ENCODE data around the gene WASF1. TPM values are rescaled to one million over a fixed set of nuclear protein-coding genes. Genes with fewer than 3 reads are reported as not detected.
"Not testable (repeated sequence)": the region's sequence is repeated elsewhere in the genome, so short reads cannot be mapped to it uniquely, and the experiment has no call there.

The WASF1 gene
- total RNA-seq, 1 donor from 2014 or later: 0.34 TPM

DNA sequence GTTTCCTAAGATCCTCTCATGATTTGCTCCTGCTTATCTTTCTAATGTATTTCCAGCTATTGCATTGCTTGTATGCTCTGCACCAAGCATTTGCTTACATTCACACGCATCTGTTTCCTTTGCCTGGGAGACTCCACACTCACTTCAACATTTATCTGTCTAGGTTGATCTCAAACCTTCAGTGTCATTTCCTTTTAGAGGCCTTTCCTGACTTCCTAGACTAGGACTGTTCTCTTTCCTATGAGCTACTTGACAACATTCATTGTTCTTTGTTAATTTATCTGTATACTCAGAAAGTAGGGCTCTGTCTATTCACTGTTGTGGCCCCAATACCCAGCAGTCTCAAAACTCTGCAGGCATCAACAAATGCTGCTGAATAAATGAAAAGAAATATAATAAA, 84.4 kb downstream of the WASF1 start:
- intact Hi-C loops (cut with micrococcal nuclease): no loop called here

DNA sequence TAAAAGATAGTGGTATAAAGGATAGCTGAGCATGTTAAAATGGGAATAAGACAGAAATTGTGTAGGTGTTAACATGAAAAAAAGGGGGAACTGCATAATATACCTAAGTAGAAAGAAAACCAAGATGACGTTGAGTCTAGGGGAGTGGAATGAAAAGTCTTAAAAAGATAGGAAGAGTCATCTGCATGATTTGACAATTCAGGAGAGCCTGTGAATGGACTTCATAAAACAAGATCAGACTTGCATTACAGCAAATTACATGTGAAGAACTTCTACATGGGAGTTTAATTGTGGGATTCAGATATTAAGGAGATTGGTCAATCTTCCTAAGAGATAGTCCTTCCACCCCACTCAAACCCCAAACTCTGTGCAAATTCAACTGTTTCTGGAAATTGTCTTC, 85.5 kb downstream of the WASF1 start:
- intact Hi-C loops (cut with micrococcal nuclease): no loop called here

DNA sequence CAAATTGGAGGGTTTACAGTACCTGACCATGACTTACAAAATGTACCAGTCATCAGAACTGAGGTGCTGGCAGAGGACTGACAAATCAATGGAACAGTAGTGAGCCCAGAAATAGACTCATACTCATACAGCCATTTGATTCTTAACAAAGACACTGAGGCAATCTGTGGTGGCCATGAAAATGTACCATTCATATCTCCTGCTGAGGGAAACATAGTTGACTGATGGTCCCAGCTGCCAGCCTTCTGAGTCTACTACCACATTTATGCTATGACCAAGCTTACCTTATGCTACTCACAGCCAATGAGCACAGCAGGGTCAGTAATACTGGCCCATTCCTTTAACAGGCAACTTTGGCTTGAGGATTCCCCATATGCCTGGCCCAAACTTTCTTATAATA, 88.6 kb downstream of the WASF1 start:
- intact Hi-C loops (cut with micrococcal nuclease): no loop called here

DNA sequence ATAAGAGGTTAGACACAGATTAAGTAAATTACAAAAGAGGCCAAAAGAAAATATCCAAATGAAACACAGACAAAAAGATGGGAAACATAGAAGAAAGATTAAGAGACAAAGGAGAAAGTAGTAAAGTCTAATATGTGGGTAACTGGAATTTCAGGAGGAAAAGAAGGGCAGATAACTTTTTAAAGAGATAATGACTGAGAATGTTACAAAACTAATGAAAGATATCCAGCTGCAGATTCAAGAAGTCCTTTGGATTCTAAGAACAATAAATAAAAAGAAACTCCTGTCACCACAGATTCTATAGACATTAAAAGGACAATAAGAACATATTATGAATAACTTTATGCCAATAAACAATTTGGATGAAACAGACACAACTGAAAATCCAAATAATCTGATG, 90.1 kb downstream of the WASF1 start:
- intact Hi-C loops (cut with micrococcal nuclease): no loop called here

DNA sequence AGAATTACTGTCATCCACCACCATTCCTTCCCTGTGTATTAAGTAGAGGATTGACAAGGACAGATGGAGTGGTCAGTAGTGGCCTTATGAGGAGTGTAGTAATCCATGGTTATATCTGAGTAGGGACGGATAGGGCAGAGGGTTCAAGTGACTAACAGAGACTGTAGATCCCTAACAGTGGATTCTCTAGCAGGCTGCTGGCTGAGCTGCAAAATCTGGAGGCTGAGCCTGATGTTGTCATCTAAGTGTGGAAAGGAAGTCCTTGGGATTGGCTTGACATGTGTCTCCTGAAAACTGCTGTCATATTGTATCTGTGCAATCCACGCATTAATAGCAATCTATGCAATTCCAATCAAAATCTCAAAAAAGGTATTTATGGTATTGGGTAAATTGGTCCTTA, 94.2 kb downstream of the WASF1 start:
- intact Hi-C loops (cut with micrococcal nuclease): no loop called here

DNA sequence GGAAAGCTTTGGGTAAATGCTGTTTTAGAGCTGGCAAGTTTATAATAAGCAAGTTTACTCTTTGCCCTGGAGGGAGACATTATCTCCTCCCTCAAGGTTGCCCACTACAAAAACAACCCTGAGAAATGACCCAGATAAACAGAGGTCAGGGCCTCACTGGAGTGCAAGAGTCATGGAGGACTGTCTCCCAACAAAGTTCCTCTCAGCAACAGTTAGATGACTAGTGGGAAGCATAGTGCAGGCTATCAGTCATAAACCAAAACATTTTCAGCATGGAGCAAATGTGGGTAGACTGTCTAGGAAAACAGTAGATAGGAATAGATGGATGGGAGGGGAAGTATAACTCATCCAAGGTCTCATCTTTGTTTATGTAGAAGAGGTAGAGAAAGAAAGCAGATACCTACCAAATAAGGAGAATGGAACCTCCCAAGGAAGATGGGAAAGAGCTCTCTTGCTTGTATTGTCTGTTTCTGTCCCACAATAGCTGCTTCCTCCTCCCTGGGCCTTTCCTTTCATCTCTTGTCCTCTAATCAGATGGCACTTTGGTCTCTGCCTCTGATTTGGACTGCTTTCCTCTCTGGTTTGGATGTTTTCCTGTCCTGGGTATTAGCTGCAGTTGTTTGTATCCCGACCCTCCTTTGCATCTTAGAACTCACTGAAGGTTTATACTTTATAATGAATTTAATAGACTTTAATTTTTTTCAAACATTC, 95.4 kb downstream of the WASF1 start:
- intact Hi-C loops (cut with micrococcal nuclease): no loop called here

DNA sequence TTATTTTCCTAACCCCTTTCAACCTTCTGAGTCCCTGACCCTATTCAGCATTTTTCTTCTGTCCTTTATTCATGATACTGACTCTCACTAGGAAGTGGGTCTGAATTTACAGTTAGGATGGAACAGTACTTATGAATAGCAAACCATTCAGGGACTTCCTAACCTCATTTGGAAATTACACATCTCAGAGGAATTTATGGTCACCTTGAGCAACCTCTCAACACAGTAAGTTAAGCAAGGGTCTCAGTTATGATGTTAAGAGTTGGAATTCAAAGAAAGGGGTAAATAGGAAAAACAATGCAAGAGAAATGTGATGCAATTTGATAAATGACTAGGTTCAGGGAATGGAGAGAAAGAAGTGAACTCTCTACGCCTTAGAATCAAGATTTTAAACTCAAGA, 104.1 kb downstream of the WASF1 start:
- intact Hi-C loops (cut with micrococcal nuclease): no loop called here

DNA sequence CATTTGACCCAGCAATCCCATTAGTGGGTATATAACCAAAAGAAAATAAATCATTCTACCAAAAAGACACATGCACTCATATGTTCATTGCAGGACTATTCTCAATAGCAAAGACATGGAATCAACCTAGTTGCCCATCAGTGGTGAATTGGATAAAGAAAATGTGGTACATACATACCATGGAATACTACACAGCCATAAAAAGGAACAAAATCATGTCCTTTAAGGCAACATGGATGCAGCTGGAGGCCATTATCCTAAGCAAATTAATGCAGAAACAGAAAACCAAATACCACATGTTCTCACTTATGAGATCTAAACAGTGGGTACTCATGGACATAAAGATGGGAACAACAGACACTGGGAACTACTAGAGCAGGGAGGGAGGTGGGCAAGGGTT, 106.0 kb downstream of the WASF1 start:
- intact Hi-C loops (cut with micrococcal nuclease): not testable (repeated sequence)

DNA sequence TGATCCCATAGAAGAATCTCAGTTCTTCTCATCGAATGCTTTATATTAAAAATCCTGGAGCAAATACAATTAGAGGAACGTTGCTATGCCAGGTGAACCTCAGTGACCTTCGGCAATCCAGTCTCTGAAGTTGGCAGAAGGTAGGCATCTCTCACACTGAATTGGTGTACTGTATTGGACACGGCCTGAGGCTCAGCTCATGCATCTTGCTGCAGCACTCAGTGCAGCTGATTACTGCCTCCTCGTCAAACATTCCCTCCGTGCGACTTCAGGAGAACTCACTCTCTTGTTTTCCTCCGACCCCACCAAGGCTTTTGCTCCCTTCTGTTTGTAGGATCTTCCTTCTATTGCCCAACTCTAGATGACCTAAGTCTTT, 110.9 kb downstream of the WASF1 start:
- intact Hi-C loops (cut with micrococcal nuclease): no loop called here

DNA sequence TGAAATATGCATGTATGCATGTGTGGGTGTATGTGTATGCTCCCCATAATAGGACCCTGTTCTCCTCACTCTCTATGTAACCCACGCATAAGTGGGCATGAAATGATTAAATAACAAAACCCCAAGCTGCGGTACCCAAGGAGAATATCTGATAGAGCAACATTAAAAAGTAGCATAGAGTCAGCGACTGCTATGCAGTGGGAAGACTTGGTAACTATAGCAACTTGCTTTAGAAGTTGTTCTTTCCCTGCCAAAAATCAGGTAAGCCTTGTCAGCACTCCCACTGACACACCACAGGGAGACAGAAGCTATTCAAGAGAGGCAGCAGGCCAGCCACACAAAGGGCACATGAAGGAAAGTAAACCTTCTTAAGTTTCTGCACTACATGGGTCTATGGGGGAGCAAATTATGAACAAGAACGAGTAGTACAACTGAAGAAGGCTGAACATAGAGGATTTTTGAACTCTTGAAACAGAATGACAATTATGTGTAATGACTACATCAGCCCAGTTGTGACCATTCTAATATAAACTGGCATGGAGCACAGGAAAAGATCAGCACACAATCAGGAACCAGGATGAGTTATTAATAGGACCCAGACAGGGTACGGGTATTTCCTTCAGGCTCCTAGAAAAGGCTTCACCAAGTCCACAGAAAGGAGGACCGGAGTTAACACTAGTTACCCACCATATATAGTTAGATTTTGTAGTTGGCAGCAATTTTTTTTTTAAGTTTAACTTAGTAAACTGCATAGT, 111.5 kb downstream of the WASF1 start:
- intact Hi-C loops (cut with micrococcal nuclease): no loop called here

DNA sequence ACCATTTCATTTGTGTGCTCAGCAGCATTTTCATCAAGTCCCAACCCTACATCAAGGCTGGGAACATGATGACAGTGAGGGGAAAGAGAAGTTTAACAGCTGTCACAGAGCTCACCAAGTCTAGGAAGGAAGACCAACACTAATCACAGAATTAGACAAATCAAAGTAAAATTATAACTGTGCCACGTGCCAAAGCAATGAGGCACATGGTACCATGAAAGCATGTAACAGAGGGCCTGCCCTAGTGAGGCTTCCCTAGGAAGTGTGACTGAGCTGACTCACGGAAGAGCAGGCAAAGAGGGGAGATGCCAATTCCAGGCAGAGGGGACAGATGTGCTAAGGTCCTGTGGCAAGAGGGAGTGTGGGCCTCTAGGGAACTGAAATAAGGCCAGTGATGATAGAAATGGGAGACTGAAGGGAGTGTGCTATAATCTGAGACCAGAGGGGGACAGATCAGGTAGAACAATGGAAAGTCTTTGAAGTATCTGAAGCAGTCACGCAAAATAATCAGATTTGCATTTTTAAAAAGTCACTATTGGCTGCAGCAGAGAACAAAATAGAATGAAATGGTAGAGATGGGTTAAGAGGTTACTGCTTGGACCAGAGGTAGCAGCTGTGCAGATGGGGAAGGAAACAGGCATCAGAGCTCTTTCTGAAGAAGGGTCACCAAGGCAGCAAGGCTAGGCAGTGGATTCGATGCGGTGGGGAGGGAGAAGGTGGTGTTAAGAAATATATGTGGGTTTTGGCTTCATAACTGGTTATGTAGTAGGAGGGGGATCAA, 114.5 kb downstream of the WASF1 start:
- intact Hi-C loops (cut with micrococcal nuclease): no loop called here

DNA sequence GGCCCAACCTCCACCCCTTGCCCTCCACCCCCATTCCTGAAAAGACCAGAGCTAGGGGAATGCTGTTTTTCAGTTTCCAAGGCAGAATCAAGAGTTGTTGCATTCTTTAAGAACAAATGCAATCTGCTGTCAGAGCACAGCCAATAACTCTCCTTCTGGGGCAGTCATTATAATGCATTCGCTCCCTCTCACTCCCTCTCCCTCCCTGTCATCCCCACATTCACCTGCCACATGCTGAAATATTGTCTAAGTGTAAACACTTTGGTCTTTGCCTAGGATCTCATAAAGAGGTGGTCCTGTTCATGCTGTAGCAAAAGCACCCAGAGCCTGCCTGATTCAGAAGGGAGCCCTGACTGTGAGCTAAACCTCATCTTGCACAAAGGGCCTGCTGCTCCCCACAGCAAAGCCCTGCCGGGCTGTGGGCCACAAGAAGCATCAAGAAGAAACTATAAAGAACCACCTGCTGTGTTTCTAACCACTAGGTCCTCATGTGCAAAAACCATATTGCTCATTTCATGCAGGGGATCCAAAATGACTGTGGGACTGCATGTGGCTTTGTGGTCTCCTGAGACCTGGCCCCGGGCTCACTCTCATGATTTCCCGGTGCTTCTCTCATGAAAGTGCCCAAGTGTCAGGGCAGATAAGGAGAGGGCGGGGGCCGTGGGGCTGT, 115.7 kb downstream of the WASF1 start:
- intact Hi-C loops (cut with micrococcal nuclease): no loop called here

DNA sequence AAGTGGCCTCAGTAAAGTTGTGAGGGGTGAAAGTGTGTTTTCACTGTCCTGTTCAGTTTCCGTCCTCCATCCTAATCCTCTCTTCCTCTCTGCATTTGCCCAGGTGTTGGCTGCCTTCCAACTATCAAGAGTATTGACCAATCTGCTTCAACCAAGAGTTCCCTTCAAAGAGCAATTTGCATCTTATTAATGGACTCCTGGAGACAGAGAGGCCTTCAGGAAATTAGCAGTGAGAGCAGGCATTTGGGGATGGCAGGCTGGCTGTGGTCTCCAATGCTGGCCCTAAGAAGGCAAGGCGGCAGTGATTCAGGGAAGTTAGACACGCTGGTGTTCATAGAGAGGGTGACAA, 124.1 kb downstream of the WASF1 start:
- intact Hi-C loops (cut with micrococcal nuclease): loop anchor here (5.0 kb wide), 1 partner anchor 337 kb away; no protein-coding TSS in a partner anchor

DNA sequence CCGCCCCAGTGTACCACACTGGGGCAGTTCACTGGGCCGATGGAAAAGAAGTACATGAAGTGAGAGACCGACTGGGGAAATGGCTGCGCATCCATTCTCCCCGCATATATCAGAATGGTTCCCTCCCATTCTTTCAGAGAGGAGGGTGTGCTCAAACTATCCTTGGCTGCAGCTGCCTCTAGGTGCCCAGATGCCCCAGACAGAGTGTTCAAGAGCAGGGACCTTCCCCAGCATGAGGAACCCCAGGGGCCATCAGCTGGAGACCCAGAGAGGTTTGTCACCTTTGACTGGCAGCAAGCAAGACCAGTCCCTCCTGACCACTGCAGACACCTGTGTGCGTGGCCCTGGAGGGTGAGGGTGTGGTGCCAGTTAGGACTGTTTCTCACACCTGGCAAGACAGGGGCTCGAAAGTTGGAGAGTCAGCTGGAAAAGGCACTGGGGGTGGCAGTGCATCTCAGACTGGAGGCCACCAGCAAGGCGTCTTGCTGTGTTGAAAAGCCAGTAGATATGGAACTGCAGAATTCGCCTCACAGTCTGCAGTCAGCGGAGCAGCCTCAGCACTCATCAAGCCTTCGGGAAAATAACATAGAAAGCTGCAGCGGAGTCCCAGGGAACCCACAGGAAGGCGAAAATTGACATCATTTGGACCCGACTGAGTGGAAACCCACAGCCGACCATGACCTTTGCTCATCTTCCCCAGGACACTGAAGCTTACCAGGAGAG, 124.6 kb downstream of the WASF1 start:
- intact Hi-C loops (cut with micrococcal nuclease): loop anchor here (5.0 kb wide), 2 partner anchors 337 to 868 kb away; no protein-coding TSS in a partner anchor

DNA sequence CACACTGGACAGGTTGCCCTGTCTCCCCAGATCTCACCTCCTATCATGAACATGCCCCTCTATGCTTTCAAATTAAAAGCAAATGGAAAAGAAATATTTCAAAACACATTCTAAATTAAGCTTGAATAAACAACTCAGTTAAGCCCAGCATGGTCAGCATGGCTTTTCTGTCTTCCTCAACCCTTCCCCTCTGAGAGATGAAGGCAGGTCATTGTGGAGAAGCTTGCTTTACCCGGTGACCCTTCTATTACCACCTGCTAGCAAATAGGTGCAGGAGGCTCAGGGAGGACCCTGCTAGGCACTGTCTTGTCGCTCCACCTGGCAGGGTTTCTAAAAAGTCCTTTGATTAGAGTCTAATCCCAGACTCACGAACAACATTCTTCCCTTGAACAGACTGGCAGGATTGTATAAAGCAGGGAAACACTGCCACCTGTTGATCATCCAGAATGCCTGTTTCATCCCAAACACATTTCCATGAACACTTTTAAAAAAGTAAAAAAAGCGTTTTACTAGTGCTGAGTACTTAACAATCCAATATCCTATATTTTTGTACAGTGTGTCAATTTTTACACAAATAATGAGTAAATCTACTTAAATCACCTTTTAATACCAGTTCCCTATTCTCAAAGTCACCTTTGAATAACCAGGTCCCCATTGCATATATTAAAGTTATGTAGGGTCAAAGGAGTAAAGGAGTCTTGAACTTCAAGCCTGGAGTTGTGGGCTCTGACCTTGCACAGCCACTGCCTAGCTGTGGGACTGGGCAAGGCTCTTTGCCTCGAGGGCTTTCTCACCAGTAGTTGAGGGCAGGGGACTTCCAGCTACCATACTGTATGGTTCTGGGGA, 125.9 kb downstream of the WASF1 start:
- intact Hi-C loops (cut with micrococcal nuclease): loop anchor here (1.0 to 5.0 kb wide), 3 partner anchors 14 to 866 kb away; no protein-coding TSS in a partner anchor

DNA sequence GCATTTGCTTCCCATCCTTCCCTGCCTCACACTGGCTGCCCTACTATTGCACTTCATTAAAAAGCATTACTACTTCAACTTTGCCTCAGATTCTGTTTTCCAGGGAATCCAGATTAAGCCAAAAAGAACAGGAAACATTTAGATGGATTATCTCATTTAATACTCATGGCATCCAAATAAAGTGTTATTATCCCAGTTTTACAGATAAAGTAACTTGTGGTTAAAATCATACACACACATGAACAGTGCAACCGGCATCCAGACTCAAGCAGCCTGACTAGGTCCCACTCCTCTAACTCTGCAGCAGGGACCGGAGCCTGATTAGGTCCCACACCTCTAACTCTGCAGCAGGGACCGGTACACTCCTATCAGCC, 129.0 kb downstream of the WASF1 start:
- intact Hi-C loops (cut with micrococcal nuclease): loop anchor here (5.0 kb wide), 1 partner anchor 863 kb away; no protein-coding TSS in a partner anchor
